Fibroblast of skin of left biceps (primary cell): ENCODE measurements around the gene COX6A2.

Experiments
- DNase-seq, 2 experiments: peaks; one replicate each; pipeline ENCODE4 v3.0.0-alpha.2; 2013; ENCODE audit warnings: low read depth in 2 of 2

Gene COX6A2

DNA sequence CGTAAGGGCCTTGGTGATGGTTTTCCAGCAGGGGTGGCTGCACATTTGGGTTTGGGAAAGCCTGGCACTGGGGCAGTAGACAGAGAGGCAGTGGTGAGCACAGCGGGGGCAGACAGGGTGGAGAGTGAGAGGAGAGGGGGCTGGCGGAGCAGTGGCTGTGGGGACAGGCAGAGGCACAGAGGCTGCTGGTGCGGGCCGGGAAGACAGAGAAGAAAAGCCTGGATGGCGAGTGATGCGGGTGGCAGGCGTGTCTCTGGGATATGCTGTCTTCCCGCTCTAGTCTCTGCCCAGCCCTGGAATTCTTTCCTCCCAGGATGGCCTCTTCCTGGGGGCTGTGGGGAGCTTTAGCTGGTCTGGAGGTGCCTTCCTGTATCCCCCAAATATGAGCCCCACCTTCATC lies 18.1 kb downstream of the COX6A2 start:
- no peak for DNase-seq

DNA sequence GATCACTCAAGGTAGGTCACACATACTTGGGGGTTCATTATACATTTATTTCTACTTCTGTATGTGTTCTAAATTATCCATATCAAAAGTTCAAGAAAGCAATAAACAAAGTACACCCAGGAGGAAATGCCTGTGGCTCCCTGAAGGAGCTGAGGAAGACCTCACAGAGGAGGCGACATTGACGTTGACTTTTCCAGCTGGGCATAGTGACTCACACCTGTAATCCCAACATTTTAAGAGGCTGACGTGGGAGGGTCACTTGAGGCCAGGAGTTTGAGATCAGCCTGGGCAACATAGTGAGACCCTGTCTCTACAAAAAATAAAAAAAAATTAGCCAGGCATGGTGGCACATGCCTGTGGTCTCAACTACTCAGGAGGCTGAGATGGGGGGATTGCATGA lies 18.7 kb downstream of the COX6A2 start:
- DNase-seq = no peak

GRCh38 chr16:31407406-31407805 lies 20.8 kb downstream of the COX6A2 start:
- no peak for DNase-seq

GRCh38 chr16:31404353-31405064 lies 23.7 kb downstream of the COX6A2 start:
- DNase-seq = no peak

- no peak for DNase-seq
Observed at GRCh38 chr16:31403590-31404352, 24.4 kb downstream of the COX6A2 start.

DNA sequence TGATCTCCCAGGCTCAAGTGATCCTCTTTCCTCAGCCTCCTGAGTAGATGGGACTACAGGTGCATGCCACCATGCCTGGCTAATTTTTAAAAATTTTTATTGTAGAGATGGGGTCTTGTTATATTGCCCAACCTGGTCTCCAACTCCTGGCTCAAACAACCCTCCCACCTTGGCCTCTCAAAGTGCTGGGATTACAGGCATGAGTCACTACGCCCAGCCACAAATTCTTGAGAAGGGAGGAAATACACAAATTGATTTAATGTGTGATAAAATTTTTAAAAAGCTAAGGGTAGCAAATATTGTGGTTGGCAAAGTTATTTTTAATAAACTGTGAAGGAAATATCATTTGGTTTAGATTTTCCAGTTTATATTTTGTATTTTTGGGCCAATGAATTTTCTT lies 25.5 kb downstream of the COX6A2 start:
- no peak for DNase-seq

- no peak for DNase-seq
Observed at GRCh38 chr16:31401436-31401835, 26.7 kb downstream of the COX6A2 start.

DNA sequence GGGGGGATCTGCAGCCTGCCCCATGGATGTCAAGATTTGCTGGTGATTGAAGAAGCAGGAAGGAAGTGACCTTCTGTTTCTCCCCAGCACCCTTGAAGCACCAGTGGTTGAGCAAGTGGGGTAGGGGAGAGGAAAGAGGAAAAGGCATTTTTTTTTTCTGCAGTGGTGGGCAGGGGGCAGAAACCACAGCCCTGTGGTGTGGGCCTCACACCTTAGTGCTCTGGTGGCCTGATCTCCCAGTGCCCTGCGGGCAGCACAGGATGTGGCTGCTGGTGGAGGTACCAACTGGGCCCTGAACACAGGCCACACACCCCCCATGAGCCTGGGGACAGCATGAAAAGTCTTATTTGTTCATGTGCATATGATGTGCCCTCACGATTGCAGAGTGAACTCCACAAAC lies 28.0 kb downstream of the COX6A2 start:
- DNase-seq = no peak

DNA sequence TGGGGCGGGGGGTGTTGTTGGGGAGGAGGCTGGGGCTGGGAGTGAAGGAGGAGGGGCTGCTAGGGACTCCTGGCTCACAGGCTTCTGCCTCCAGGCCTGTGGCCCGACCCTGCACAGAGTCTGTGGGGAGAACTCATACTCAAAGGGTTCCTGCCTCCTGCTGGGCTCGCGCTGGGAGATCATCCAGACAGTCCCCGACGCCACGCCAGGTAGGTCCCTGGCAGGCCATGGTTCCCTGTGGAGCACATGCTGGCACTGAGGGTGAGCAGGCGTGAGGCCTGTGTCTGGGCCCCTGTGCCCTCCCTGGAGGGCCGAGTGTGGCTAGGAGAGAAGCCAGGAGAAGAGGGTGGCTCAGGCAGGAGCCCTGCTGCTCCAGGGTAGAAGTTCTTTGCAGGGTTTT lies 30.5 kb downstream of the COX6A2 start:
- DNase-seq = no peak

DNA sequence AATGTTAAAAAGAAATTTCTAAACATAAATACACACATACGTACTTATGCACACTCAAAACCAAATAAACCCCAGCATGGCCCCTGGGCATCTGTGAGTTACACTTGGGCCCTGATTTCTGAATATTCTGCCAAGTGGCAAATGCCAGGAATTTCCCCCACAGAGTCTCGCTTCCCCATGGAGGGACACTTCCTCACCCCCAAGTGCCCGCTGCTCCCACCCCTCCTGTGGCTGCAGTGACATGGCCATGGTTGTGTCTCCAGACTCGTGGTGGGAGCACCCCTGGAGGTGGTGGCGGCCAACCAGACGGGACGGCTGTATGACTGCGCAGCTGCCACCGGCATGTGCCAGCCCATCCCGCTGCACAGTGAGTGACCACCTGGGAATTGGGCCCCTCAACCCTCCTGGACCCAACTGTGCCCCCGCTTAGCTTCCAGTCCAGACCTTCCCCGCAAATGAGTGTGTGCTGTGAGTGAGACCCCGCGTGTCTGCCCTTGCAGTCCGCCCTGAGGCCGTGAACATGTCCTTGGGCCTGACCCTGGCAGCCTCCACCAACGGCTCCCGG lies 31.0 kb downstream of the COX6A2 start:
- DNase-seq = no peak

DNA sequence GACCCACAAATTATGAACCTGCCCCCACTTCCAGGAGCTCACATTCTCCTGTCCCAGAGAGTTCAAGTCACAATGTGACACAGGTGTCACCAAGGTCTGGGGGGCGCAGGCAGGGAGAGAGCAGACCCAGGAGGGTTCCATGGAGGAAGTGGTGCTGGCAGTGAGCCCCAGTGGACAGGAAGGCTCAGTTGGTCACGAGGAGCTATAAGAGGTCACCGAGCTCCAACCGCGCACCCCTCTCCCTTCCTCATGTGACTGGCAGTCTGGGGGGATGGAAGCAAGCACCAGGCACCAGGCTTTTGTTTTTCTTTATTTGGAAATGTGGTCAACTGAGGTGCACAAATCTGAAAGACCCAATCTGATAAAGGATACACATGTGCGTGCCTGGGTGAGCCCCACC lies 32.5 kb downstream of the COX6A2 start:
- no peak for DNase-seq

- no peak for DNase-seq
Observed at GRCh38 chr16:31393056-31393455, 35.1 kb downstream of the COX6A2 start, which contains the start of gene ITGAD. TSS of gene ITGAD (plus strand) at chr16:31393335. CDS start at chr16:31393361, 26 bp downstream.

GRCh38 chr16:31390504-31391041 lies 37.6 kb downstream of the COX6A2 start:
- DNase-seq = no peak

DNA sequence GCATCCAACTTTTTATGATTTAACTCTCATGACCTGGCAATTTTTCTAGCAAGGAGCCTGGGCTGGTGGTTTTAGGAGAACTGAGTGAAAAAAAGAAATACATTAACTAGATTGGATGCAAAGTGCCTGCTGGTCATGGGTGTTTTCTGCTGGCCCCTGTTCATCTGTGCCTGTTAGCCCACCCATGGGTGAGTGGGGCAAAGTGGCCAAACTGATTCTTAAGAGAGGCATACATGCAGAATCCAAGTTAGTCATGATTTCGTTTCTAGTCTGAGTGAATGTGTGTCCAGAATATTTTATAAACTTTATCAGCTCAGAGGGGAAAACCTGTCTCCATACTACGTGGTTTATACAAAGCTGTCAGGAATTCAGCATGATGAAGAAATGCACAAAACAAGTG lies 39.6 kb downstream of the COX6A2 start:
- DNase-seq = no peak

GRCh38 chr16:31386157-31386984 lies 41.8 kb downstream of the COX6A2 start:
- DNase-seq = no peak

- no peak for DNase-seq
Observed at GRCh38 chr16:31385680-31386079, 42.5 kb downstream of the COX6A2 start.

GRCh38 chr16:31382485-31383161 lies 45.5 kb downstream of the COX6A2 start:
- DNase-seq = no peak

GRCh38 chr16:31380201-31380600 lies 48.0 kb downstream of the COX6A2 start:
- no peak for DNase-seq
